IPS-NIHi7 (cell line): ENCODE measurements around the gene TRPC4.
"Not testable (repeated sequence)": the region's sequence is repeated elsewhere in the genome, so short reads cannot be mapped to it uniquely, and the experiment has no call there.

Source experiments
- DNase-seq: peaks from one replicate; pipeline ENCODE4 v3.0.0; 2012; ENCODE audit warnings: mixed read lengths; ENCODE audit errors: extremely low spot score

The TRPC4 gene

GRCh38 chr13:37601648-37602440 lies 267.7 kb downstream of the TRPC4 start:
- no peak for DNase-seq

- no peak for DNase-seq
Observed at GRCh38 chr13:37599519-37599918, 270.1 kb downstream of the TRPC4 start.

- DNase-seq, result no peak
Observed at GRCh38 chr13:37598597-37598996, 271.0 kb downstream of the TRPC4 start, which contains the start of gene POSTN. TSS of gene POSTN (minus strand) at chr13:37598768. CDS start at chr13:37598726, 42 bp downstream.

GRCh38 chr13:37597477-37598025 lies 272.0 kb downstream of the TRPC4 start:
- no peak for DNase-seq

- DNase-seq, result no peak
Observed at GRCh38 chr13:37596805-37597204, 272.8 kb downstream of the TRPC4 start.

- DNase-seq, result no peak
Observed at GRCh38 chr13:37595162-37595561, 274.4 kb downstream of the TRPC4 start.

- no peak for DNase-seq
Observed at GRCh38 chr13:37594550-37594949, 275.0 kb downstream of the TRPC4 start.

GRCh38 chr13:37589381-37589780 lies 280.2 kb downstream of the TRPC4 start:
- DNase-seq, result not testable (repeated sequence)

GRCh38 chr13:37587236-37587635 lies 282.3 kb downstream of the TRPC4 start:
- no peak for DNase-seq
